Small intestine (tissue), 7 donors: ENCODE measurements around the gene WDR26. TPM values are rescaled to one million over a fixed set of nuclear protein-coding genes. Genes with fewer than 3 reads are reported as not detected.

Source experiments
- DNase-seq, 2 donors: peaks; one replicate each; pipeline versions ENCODE4 v3.0.0 to v3.0.0-alpha.2; 2013
- FAIRE-seq: peaks from 2 replicates; lab custom pipeline; 2012; peaks lifted over from hg19 to GRCh38; lab: Jason Lieb, UNC
- H3K27ac ChIP-seq, 3 donors: one replicate each; pipeline ENCODE4 v1.5.1; 2013; ENCODE audit warnings: low read length in 2 of 3, mild to moderate bottlenecking in 2 of 3, control low read depth in 1 of 3, inconsistent platforms in 1 of 3, low read depth in 1 of 3, moderate library complexity in 1 of 3
- H3K27me3 ChIP-seq, 3 donors: one replicate each; pipeline ENCODE4 v1.6.1; 2013; ENCODE audit warnings: low read length in 3 of 3, inconsistent platforms in 1 of 3; ENCODE audit not compliant: control insufficient read depth in 3 of 3, insufficient read depth in 3 of 3
- H3K36me3 ChIP-seq, 3 donors: one replicate each; pipeline ENCODE4 v1.6.1; 2013; ENCODE audit warnings: low read length in 3 of 3, inconsistent platforms in 1 of 3, low read depth in 1 of 3, mild to moderate bottlenecking in 1 of 3, moderate library complexity in 1 of 3; ENCODE audit not compliant: control insufficient read depth in 3 of 3, insufficient read depth in 2 of 3
- H3K4me1 ChIP-seq, 3 donors: one replicate each; pipeline ENCODE4 v1.6.1; 2013; ENCODE audit warnings: low read length in 2 of 3, inconsistent platforms in 1 of 3, low read depth in 1 of 3, mild to moderate bottlenecking in 1 of 3, moderate library complexity in 1 of 3; ENCODE audit not compliant: control insufficient read depth in 3 of 3, insufficient read depth in 2 of 3
- H3K4me3 ChIP-seq, 3 donors: one replicate each; pipeline ENCODE4 v1.5.1; 2013; ENCODE audit warnings: low read length in 3 of 3, control low read depth in 1 of 3, inconsistent platforms in 1 of 3, low read depth in 1 of 3, mild to moderate bottlenecking in 1 of 3, moderate library complexity in 1 of 3
- H3K9me3 ChIP-seq, 2 donors: one replicate each; pipeline ENCODE4 v1.6.1; 2013; ENCODE audit warnings: low read depth in 1 of 2, low read length in 1 of 2; ENCODE audit not compliant: control insufficient read depth in 2 of 2, insufficient read depth in 1 of 2
- WGBS, 3 donors: extraction: QIAGEN DNeasy Blood & Tissue Kit; methylation state at CpG; one replicate each; pipeline ENCODE4 v1.1.7; 2013; 5-methylcytosine and 5-hydroxymethylcytosine counted together
- polyA plus RNA-seq, 4 donors: library from polyadenylated mRNA; stranded (reverse) in 3 of 4; unstranded in 1 of 4; fragments of 200-250 nt in 3 of 4; fragments of 120-200 nt in 1 of 4; gene quantifications; one replicate each; pipeline versions ENCODE4 v1.2.1 to v1.2.3, GENCODE V29; 2013
- donor health status: healthy with polysubstance abuse.
- donor health status: control.
- donor health status: control.
- donor health status: Bipolar disorder and iron deficiency.
- donor health status: healthy.

WDR26 gene
- polyA plus RNA-seq, 4 donors = 15.9 to 66.1 (median 19.1) TPM

GRCh38 chr1:224381880-224382548 lies 52.6 kb downstream of the WDR26 start:
- no peak overlapping the region for H3K4me3 ChIP-seq
- no peak overlapping the region for H3K27ac ChIP-seq
- WGBS, 3 donors = 90 to 94% (median 91%) methylated on average over 4 of the region's 4 CpGs
- H3K9me3 ChIP-seq = no peaks in the 10 kb centered on the region
- H3K27me3 ChIP-seq = no peaks in the 10 kb centered on the region
- peaks cover 0 to 11% (median 1%) of the 10 kb centered on the region in 3 donors for H3K36me3 ChIP-seq
- H3K4me1 ChIP-seq = no peaks in the 10 kb centered on the region
- no peak for DNase-seq
- FAIRE-seq = no peak

GRCh38 chr1:224380003-224380402 lies 54.6 kb downstream of the WDR26 start:
- FAIRE-seq = no peak
- H3K27ac ChIP-seq = no peak overlapping the region
- H3K9me3 ChIP-seq = no peaks in the 10 kb centered on the region
- H3K4me1 ChIP-seq = no peaks in the 10 kb centered on the region
- 49 to 61% (median 60%) methylated on average over 4 of the region's 4 CpGs for WGBS, 3 donors
- DNase-seq = peak in 1 of 2 donors; percentile 49
- peaks cover 0 to 18% (median 13%) of the 10 kb centered on the region in 3 donors for H3K36me3 ChIP-seq
- no peak overlapping the region for H3K4me3 ChIP-seq
- no peaks in the 10 kb centered on the region for H3K27me3 ChIP-seq

- Histone ChIP-seq H3K4me3 (no peak overlapping the region), H3K27me3 (no peaks in the 10 kb centered on the region), H3K4me1 (no peaks in the 10 kb centered on the region), H3K9me3 (no peaks in the 10 kb centered on the region), H3K27ac (peak overlapping the region in 1 of 3 donors; percentile 16), H3K36me3 (peaks cover 0 to 22% (median 13%) of the 10 kb centered on the region in 3 donors)
- DNase-seq (no peak), FAIRE-seq (no peak)
- WGBS, 3 donors = 87 to 91% (median 88%) methylated on average over 7 of the region's 7 CpGs
Observed at GRCh38 chr1:224378855-224379631, 55.6 kb downstream of the WDR26 start.

- Histone ChIP-seq H3K4me3 (no peak overlapping the region), H3K27ac (no peak overlapping the region), H3K4me1 (no peaks in the 10 kb centered on the region), H3K36me3 (peaks cover 0 to 29% (median 13%) of the 10 kb centered on the region in 3 donors), H3K27me3 (no peaks in the 10 kb centered on the region), H3K9me3 (no peaks in the 10 kb centered on the region)
- no peak for FAIRE-seq
- no peak for DNase-seq
- 65 to 83% (median 72%) methylated on average over 2 of the region's 2 CpGs for WGBS, 3 donors
Observed at GRCh38 chr1:224377676-224378006, 57.0 kb downstream of the WDR26 start.

- H3K4me1 ChIP-seq = no peaks in the 10 kb centered on the region
- DNase-seq (no peak), FAIRE-seq (no peak)
- no peaks in the 10 kb centered on the region for H3K27me3 ChIP-seq
- no peak overlapping the region for H3K27ac ChIP-seq
- H3K9me3 ChIP-seq = no peaks in the 10 kb centered on the region
- 62 to 84% (median 74%) methylated on average over 3 of the region's 3 CpGs for WGBS, 3 donors
- H3K36me3 ChIP-seq = peaks cover 5 to 42% (median 16%) of the 10 kb centered on the region in 3 donors
- H3K4me3 ChIP-seq = no peak overlapping the region
Observed at GRCh38 chr1:224375059-224375458, 59.5 kb downstream of the WDR26 start.

GRCh38 chr1:224373008-224373590 lies 61.5 kb downstream of the WDR26 start:
- Histone ChIP-seq H3K4me1 (no peaks in the 10 kb centered on the region), H3K9me3 (no peaks in the 10 kb centered on the region), H3K27me3 (no peaks in the 10 kb centered on the region), H3K36me3 (peaks cover 5 to 49% (median 26%) of the 10 kb centered on the region in 3 donors), H3K4me3 (no peak overlapping the region), H3K27ac (no peak overlapping the region)
- 92 to 98% (median 93%) methylated on average over 5 of the region's 5 CpGs for WGBS, 3 donors
- DNase-seq (no peak), FAIRE-seq (no peak)

- no peak overlapping the region for H3K4me3 ChIP-seq
- WGBS, 3 donors = 79 to 93% (median 84%) methylated on average over 5 of the region's 5 CpGs
- no peak overlapping the region for H3K27ac ChIP-seq
- no peak for DNase-seq
- no peak for FAIRE-seq
- H3K4me1 ChIP-seq = no peaks in the 10 kb centered on the region
- H3K36me3 ChIP-seq = peaks cover 10 to 54% (median 18%) of the 10 kb centered on the region in 3 donors
- H3K27me3 ChIP-seq = no peaks in the 10 kb centered on the region
- H3K9me3 ChIP-seq = no peaks in the 10 kb centered on the region
Observed at GRCh38 chr1:224368409-224368808, 66.2 kb downstream of the WDR26 start.

GRCh38 chr1:224359207-224359606 lies 75.4 kb downstream of the WDR26 start:
- Histone ChIP-seq H3K27me3 (no peaks in the 10 kb centered on the region), H3K27ac (no peak overlapping the region), H3K4me3 (no peak overlapping the region), H3K36me3 (peaks cover 0 to 20% (median 3%) of the 10 kb centered on the region in 3 donors), H3K9me3 (no peaks in the 10 kb centered on the region), H3K4me1 (peaks cover 4 to 15% (median 6%) of the 10 kb centered on the region in 3 donors)
- FAIRE-seq = no peak
- WGBS, 3 donors = 70 to 78% (median 75%) methylated on average over 3 of the region's 3 CpGs
- DNase-seq = no peak
